ENCODE results near the gene RP2. TPM values are rescaled to one million over a fixed set of nuclear protein-coding genes. Genes with fewer than 3 reads are reported as not detected.

RP2 gene
- total RNA-seq, 2 experiments from 2014 or later: 5.0 to 5.5 TPM

Other genes starting within 250 kb of the RP2 start
- 10 to 100 TPM; 17.7 to 17.8 TPM for gene SLC9A7, start 77.9 kb upstream of the RP2 start, total RNA-seq
- 1 to 10 TPM; 1.4 to 1.5 TPM for gene JADE3, start 75.4 kb downstream of the RP2 start, total RNA-seq
- not detected for gene RGN, start 241.4 kb downstream of the RP2 start, total RNA-seq